Trophoblast cell (in vitro differentiated cells and primary cell): ENCODE measurements around the gene DSCAM.

Source experiments
- DNase-seq, 2 donors: peaks; one replicate each; pipeline ENCODE4 v3.0.0-alpha.2; 2016
- H2AFZ ChIP-seq: 2 replicates; pipeline ENCODE4 v1.6.1; 2013; ENCODE audit warnings: low read length, moderate library complexity, mild to moderate bottlenecking; ENCODE audit not compliant: insufficient read depth, poor library complexity
- H2AK5ac ChIP-seq: 2 replicates; pipeline ENCODE4 v1.6.1; 2013; ENCODE audit warnings: mild to moderate bottlenecking, low read length
- H2BK120ac ChIP-seq: 2 replicates; pipeline ENCODE4 v1.6.1; 2013; ENCODE audit warnings: low read length, mild to moderate bottlenecking, moderate library complexity; ENCODE audit not compliant: insufficient read depth, poor library complexity
- H2BK12ac ChIP-seq: 2 replicates; pipeline ENCODE4 v1.6.1; 2013; ENCODE audit warnings: mild to moderate bottlenecking, low read length, moderate library complexity
- H2BK5ac ChIP-seq: 2 replicates; pipeline ENCODE4 v1.6.1; 2013; ENCODE audit warnings: low read length, low read depth, moderate library complexity, mild to moderate bottlenecking; ENCODE audit not compliant: poor library complexity
- H3K14ac ChIP-seq: 2 replicates; pipeline ENCODE4 v1.6.1; 2013; ENCODE audit warnings: mild to moderate bottlenecking, low read length
- H3K18ac ChIP-seq: 2 replicates; pipeline ENCODE4 v1.6.1; 2013; ENCODE audit warnings: mild to moderate bottlenecking, low read length
- H3K23ac ChIP-seq: 2 replicates; pipeline ENCODE4 v1.6.1; 2013; ENCODE audit warnings: low read length
- H3K27ac ChIP-seq: 2 replicates; pipeline ENCODE4 v1.5.1; 2013; ENCODE audit warnings: low read depth, mild to moderate bottlenecking, inconsistent platforms, low read length, moderate library complexity
- H3K27me3 ChIP-seq: 2 replicates; pipeline ENCODE4 v1.6.1; 2013; ENCODE audit warnings: inconsistent platforms, mild to moderate bottlenecking, low read length, moderate library complexity; ENCODE audit not compliant: insufficient read depth
- H3K36me3 ChIP-seq, 2 experiments: 1 replicate in 1 of 2; 2 replicates in 1 of 2; pipeline ENCODE4 v1.6.1; 2013; ENCODE audit warnings: low read length in 2 of 2, mild to moderate bottlenecking in 2 of 2, moderate library complexity in 1 of 2; ENCODE audit not compliant: insufficient read depth in 2 of 2, control insufficient read depth in 1 of 2
- H3K4ac ChIP-seq: 2 replicates; pipeline ENCODE4 v1.6.1; 2013; ENCODE audit warnings: low read depth, mild to moderate bottlenecking, low read length, moderate library complexity
- H3K4me1 ChIP-seq, 2 experiments: 1 replicate in 1 of 2; 2 replicates in 1 of 2; pipeline ENCODE4 v1.6.1; 2013; ENCODE audit warnings: low read length in 2 of 2, mild to moderate bottlenecking in 2 of 2, moderate library complexity in 1 of 2; ENCODE audit not compliant: insufficient read depth in 2 of 2, control insufficient read depth in 1 of 2
- H3K4me2 ChIP-seq: 2 replicates; pipeline ENCODE4 v1.6.1; 2013; ENCODE audit warnings: inconsistent platforms, mild to moderate bottlenecking, low read length, moderate library complexity
- H3K4me3 ChIP-seq: 2 replicates; pipeline ENCODE4 v1.5.1; 2013; ENCODE audit warnings: mild to moderate bottlenecking, low read depth, low read length, inconsistent platforms
- H3K79me1 ChIP-seq: one replicate; pipeline ENCODE4 v1.6.1; 2013; ENCODE audit warnings: low read length
- H3K79me2 ChIP-seq: 2 replicates; pipeline ENCODE4 v1.6.1; 2013; ENCODE audit warnings: low read length, mild to moderate bottlenecking; ENCODE audit not compliant: control insufficient read depth, insufficient read depth, poor library complexity
- H3K9ac ChIP-seq: 2 replicates; pipeline ENCODE4 v1.6.1; 2013; ENCODE audit warnings: mild to moderate bottlenecking, low read length
- H3K9me3 ChIP-seq: 2 replicates; pipeline ENCODE4 v1.6.1; 2013; ENCODE audit warnings: low read depth, mild to moderate bottlenecking, control low read depth, inconsistent platforms, low read length; ENCODE audit not compliant: insufficient read depth
- H4K12ac ChIP-seq: 2 replicates; pipeline ENCODE4 v1.6.1; 2013; ENCODE audit warnings: low read depth, mild to moderate bottlenecking, low read length, moderate library complexity
- H4K8ac ChIP-seq: 2 replicates; pipeline ENCODE4 v1.6.1; 2013; ENCODE audit warnings: low read depth, mild to moderate bottlenecking, low read length, moderate library complexity
- H4K91ac ChIP-seq: one replicate; pipeline ENCODE4 v1.6.1; 2013; ENCODE audit warnings: low read depth, mild to moderate bottlenecking, low read length, moderate library complexity
- WGBS: extraction: QIAGEN DNeasy Blood & Tissue Kit; methylation state at CpG from one replicate; pipeline ENCODE4 v1.1.7; 2013; ENCODE audit warnings: missing lambda C conversion rate; ENCODE audit not compliant: insufficient read length, insufficient coverage; ENCODE audit errors: extremely low coverage; 5-methylcytosine and 5-hydroxymethylcytosine counted together

DSCAM gene

DNA sequence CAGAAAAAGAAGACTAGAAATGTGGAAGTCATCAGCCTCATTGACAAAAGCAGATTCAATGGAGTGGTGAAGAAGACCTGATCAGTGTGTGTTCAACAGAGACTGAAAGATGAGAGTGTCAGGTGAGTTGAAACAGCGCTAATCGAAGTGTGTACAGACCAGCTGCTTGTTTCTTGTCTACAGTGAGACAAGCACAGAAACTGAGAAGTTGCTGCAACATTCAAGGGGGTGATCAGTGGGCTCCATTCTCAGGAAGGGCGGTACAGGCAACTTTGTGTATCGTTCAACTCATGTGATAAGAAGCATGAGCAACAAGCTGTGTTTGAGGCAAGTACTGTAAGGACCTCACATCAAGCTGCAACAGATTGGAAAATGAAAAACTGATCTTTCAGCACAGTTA lies 19.4 kb downstream of the DSCAM start:
- no peak overlapping the region for H4K12ac ChIP-seq
- H3K36me3 ChIP-seq: no peaks in the 10 kb centered on the region
- no peak overlapping the region for H3K4ac ChIP-seq
- H3K4me1 ChIP-seq: peaks cover 0 to 2% of the 10 kb centered on the region in 2 experiments
- WGBS: no CpG with 5 or more reads among the region's 4 CpGs
- no peak for DNase-seq
- no peak overlapping the region for H3K4me3 ChIP-seq
- H3K9me3 ChIP-seq: no peaks in the 10 kb centered on the region
- no peak overlapping the region for H2AFZ ChIP-seq
- no peak overlapping the region for H2BK120ac ChIP-seq
- H4K91ac ChIP-seq: no peak overlapping the region
- H2AK5ac ChIP-seq: no peak overlapping the region
- no peaks in the 10 kb centered on the region for H3K79me1 ChIP-seq
- H3K27me3 ChIP-seq: no peaks in the 10 kb centered on the region
- H3K18ac ChIP-seq: no peak overlapping the region
- H3K9ac ChIP-seq: no peak overlapping the region
- H3K4me2 ChIP-seq: no peak overlapping the region
- H3K14ac ChIP-seq: no peak overlapping the region
- no peak overlapping the region for H2BK12ac ChIP-seq
- no peaks in the 10 kb centered on the region for H3K79me2 ChIP-seq
- no peak overlapping the region for H4K8ac ChIP-seq
- no peak overlapping the region for H3K23ac ChIP-seq
- no peak overlapping the region for H3K27ac ChIP-seq
- H2BK5ac ChIP-seq: no peak overlapping the region

DNA sequence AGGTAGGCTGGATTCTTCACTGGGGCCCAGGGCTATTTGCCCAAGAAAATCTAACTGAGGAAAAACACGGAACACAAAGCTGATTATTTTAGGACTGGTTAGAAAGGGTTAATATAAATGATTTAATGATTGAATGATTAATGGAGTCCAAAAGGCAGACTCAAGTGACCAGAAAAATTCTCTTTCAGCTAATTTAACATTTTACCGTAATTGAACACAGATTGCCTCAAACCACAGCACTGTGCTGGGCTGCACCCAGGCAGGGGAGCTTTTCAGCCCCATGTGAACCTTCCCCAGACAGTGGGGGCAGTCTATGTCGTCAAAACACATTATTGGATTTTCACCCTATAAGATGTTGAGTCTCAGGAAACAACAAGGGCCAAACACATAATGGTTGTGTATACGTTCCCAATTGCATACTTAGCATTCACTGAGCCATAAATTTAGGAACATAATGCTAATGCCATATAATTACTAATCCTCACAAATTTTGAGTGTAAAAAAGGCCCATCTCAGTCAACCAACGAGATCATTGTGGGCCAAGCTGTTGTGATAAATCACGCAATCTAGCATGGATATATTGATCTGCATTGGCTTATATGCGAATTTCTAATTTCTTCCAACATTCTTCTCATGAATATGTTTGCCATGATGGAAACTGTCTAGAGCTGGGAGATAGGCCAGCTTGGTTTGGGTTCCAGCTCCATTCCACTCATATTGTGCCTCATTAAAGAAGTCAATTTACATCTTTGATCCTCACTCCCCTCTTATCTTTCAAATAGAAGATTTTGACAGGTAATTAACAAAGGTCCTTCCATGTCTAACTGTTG lies 27.7 kb downstream of the DSCAM start:
- no peak for DNase-seq
- no peak overlapping the region for H3K4me2 ChIP-seq
- H3K27ac ChIP-seq: no peak overlapping the region
- no peaks in the 10 kb centered on the region for H3K9me3 ChIP-seq
- no peak overlapping the region for H2AK5ac ChIP-seq
- no peak overlapping the region for H4K12ac ChIP-seq
- no peaks in the 10 kb centered on the region for H3K27me3 ChIP-seq
- no peak overlapping the region for H3K23ac ChIP-seq
- no peak overlapping the region for H3K4ac ChIP-seq
- no peaks in the 10 kb centered on the region for H3K79me1 ChIP-seq
- no peak overlapping the region for H3K18ac ChIP-seq
- H3K79me2 ChIP-seq: no peaks in the 10 kb centered on the region
- no peak overlapping the region for H3K9ac ChIP-seq
- no peak overlapping the region for H2BK120ac ChIP-seq
- no peak overlapping the region for H3K4me3 ChIP-seq
- no peak overlapping the region for H4K8ac ChIP-seq
- H4K91ac ChIP-seq: no peak overlapping the region
- no peaks in the 10 kb centered on the region for H3K4me1 ChIP-seq
- no peak overlapping the region for H2BK12ac ChIP-seq
- no peak overlapping the region for H3K14ac ChIP-seq
- WGBS: no CpG with 5 or more reads among the region's 7 CpGs
- no peak overlapping the region for H2AFZ ChIP-seq
- no peaks in the 10 kb centered on the region for H3K36me3 ChIP-seq
- H2BK5ac ChIP-seq: no peak overlapping the region

DNA sequence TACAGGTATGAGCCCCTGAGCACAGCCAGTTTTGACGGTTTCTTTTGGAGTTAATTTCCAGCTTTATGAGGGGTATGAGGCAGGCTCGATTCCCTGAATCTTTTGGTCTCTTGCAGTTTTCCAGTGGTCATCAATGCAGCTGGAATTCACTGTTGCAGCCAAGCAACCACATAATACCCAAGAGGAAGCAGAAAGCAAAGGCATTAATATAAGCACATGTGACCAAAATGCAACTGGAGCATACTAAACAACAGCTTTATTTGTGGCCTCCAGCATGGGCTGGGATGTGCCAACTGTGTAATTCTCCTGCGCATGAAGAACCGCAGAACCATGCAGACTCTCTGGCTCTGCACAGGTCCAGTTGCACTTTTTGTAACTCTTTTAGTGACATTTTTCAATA lies 33.0 kb downstream of the DSCAM start:
- no peaks in the 10 kb centered on the region for H3K79me1 ChIP-seq
- H2AK5ac ChIP-seq: no peak overlapping the region
- H3K18ac ChIP-seq: no peak overlapping the region
- H2AFZ ChIP-seq: no peak overlapping the region
- no peak overlapping the region for H3K27ac ChIP-seq
- H3K4me1 ChIP-seq: no peaks in the 10 kb centered on the region
- WGBS: no CpG with 5 or more reads among the region's 4 CpGs
- no peak overlapping the region for H2BK5ac ChIP-seq
- H4K12ac ChIP-seq: no peak overlapping the region
- no peak overlapping the region for H2BK120ac ChIP-seq
- DNase-seq: no peak
- H4K8ac ChIP-seq: no peak overlapping the region
- no peaks in the 10 kb centered on the region for H3K27me3 ChIP-seq
- H3K14ac ChIP-seq: no peak overlapping the region
- H4K91ac ChIP-seq: no peak overlapping the region
- H3K9me3 ChIP-seq: no peaks in the 10 kb centered on the region
- H3K79me2 ChIP-seq: no peaks in the 10 kb centered on the region
- no peaks in the 10 kb centered on the region for H3K36me3 ChIP-seq
- H3K4ac ChIP-seq: no peak overlapping the region
- no peak overlapping the region for H3K9ac ChIP-seq
- no peak overlapping the region for H3K4me3 ChIP-seq
- no peak overlapping the region for H2BK12ac ChIP-seq
- no peak overlapping the region for H3K23ac ChIP-seq
- no peak overlapping the region for H3K4me2 ChIP-seq

DNA sequence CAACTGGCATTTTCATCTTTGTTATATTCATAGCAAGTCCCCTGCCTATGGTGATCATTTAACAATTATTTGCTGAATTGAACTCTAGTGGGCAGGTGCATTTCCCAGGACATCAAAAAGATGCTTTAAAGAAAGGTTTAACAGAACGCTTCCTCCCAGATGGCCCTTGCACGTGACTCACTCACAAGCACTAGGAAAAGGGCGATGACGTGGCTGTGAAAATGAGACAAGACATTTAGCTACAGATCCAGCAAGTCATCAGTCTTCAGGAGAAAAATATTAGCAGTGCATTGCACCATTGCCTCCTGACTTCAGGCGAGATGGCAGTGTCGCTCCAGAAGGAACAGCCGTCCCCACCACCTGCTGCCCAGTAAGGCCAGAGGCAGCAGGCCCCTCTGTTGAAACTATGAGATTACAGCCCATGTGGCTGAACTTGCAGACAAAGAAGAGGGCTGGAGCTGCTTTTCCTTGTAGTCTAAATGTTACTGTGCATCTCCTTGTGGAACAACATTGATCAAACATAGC lies 37.2 kb downstream of the DSCAM start:
- no peak overlapping the region for H3K9ac ChIP-seq

More for the DNA sequence above, 37.2 kb downstream of the DSCAM start:
- H2AFZ ChIP-seq: no peak overlapping the region
- no peak overlapping the region for H3K18ac ChIP-seq
- H3K79me1 ChIP-seq: no peaks in the 10 kb centered on the region
- H3K9me3 ChIP-seq: no peaks in the 10 kb centered on the region
- H3K27ac ChIP-seq: no peak overlapping the region
- no CpG with 5 or more reads among the region's 7 CpGs for WGBS
- H3K4me3 ChIP-seq: no peak overlapping the region
- no peak overlapping the region for H2AK5ac ChIP-seq
- H4K12ac ChIP-seq: no peak overlapping the region
- no peak overlapping the region for H3K4ac ChIP-seq
- H3K4me2 ChIP-seq: no peak overlapping the region
- H2BK12ac ChIP-seq: no peak overlapping the region
- no peaks in the 10 kb centered on the region for H3K4me1 ChIP-seq
- no peak overlapping the region for H3K14ac ChIP-seq
- no peak overlapping the region for H3K23ac ChIP-seq
- no peak overlapping the region for H2BK120ac ChIP-seq
- no peak overlapping the region for H2BK5ac ChIP-seq
- no peak overlapping the region for H4K91ac ChIP-seq
- no peaks in the 10 kb centered on the region for H3K79me2 ChIP-seq
- H4K8ac ChIP-seq: no peak overlapping the region
- DNase-seq: peak in 1 of 2 donors; percentile 26
- no peaks in the 10 kb centered on the region for H3K27me3 ChIP-seq
- no peaks in the 10 kb centered on the region for H3K36me3 ChIP-seq
